ENCODE results near the gene UBE2H.

- TF ChIP-seq USF2 (IDR thresholded peaks at IDR 0.05; ENCODE audit: borderline replicate concordance, low read depth, low read length), result no peak
- no peak for TF ChIP-seq CTCF (IDR thresholded peaks at IDR 0.05)
- no peak for TF ChIP-seq SIN3A (IDR thresholded peaks at IDR 0.05; ENCODE audit: borderline replicate concordance, low read depth, low read length)
- no peak for TF ChIP-seq TEAD4 (IDR thresholded peaks at IDR 0.05; ENCODE audit: borderline replicate concordance, insufficient read depth)
- TF ChIP-seq MEF2A (IDR thresholded peaks at IDR 0.05; ENCODE audit: borderline replicate concordance, low read depth), result no peak
- TF ChIP-seq ZBTB33 (IDR thresholded peaks at IDR 0.05; ENCODE audit: borderline replicate concordance, low read depth), result no peak
- no peak for TF ChIP-seq REST (IDR thresholded peaks at IDR 0.05; ENCODE audit: low read depth, low read length)
- TF ChIP-seq RAD21 (IDR thresholded peaks at IDR 0.05; ENCODE audit: low read length), result no peak
- TF ChIP-seq USF1 (IDR thresholded peaks at IDR 0.05; ENCODE audit: borderline replicate concordance, low read depth), result no peak
- TF ChIP-seq JUND (IDR thresholded peaks at IDR 0.05), result no peak
- TF ChIP-seq NFIC (IDR thresholded peaks at IDR 0.05; ENCODE audit: borderline replicate concordance), result no peak
- TF ChIP-seq EP300 (IDR thresholded peaks at IDR 0.05; ENCODE audit: borderline replicate concordance in 1 of 2, low read depth in 1 of 2, low read length in 1 of 2), result no peak
- no peak for TF ChIP-seq NRF1 (IDR thresholded peaks at IDR 0.05; ENCODE audit: low read depth, low read length)
- no peak for TF ChIP-seq GABPA (IDR thresholded peaks at IDR 0.05; ENCODE audit: low read depth)
These were observed 63.5 kb downstream of the UBE2H start for GRCh38 chr7:129889133-129889844.

All from SK-N-SH (cell line).